Tibial nerve (tissue), 4 donors: Measurements from ENCODE around the gene DLG1. TPM values are rescaled to one million over a fixed set of nuclear protein-coding genes. Genes with fewer than 3 reads are reported as not detected.

Experiments used
- DNase-seq, 2 donors: peaks; one replicate each; pipeline ENCODE4 v3.0.0-alpha.2; 2019; ENCODE audit warnings: low spot score in 2 of 2
- H3K27ac ChIP-seq, 4 donors: fragments of 200-600 bp; sonication (generic) in 3 of 4; one replicate each; pipeline ENCODE4 v1.5.1; 2017 to 2019; ENCODE audit warnings: mild to moderate bottlenecking in 1 of 4
- H3K27me3 ChIP-seq, 2 donors: fragments of 200-600 bp; sonication (generic) in 1 of 2; one replicate each; pipeline versions ENCODE4 v1.5.1 to v1.6.0; 2017 to 2019
- H3K36me3 ChIP-seq, 3 donors: fragments of 200-600 bp; sonication (generic); one replicate each; pipeline ENCODE4 v1.5.1; 2018 to 2019
- H3K4me1 ChIP-seq, 4 donors: fragments of 200-600 bp; sonication (generic) in 3 of 4; one replicate each; pipeline ENCODE4 v1.5.1; 2017 to 2019
- H3K4me3 ChIP-seq, 4 donors: fragments of 200-600 bp; sonication (generic) in 3 of 4; one replicate each; pipeline ENCODE4 v1.5.1; 2017 to 2019; ENCODE audit warnings: mild to moderate bottlenecking in 1 of 4, moderate library complexity in 1 of 4
- H3K9me3 ChIP-seq, 4 donors: fragments of 200-600 bp; sonication (generic) in 3 of 4; one replicate each; pipeline ENCODE4 v1.5.1; 2017 to 2019
- EP300 ChIP-seq, 2 donors: sonication (generic); formaldehyde crosslinking; IDR thresholded peaks; one replicate each; pipeline ENCODE4 v1.6.1; 2017; ENCODE audit warnings: antibody characterized with exemption in 2 of 2, mild to moderate bottlenecking in 1 of 2
- POLR2A ChIP-seq, 2 donors: fragments of 450-650 bp; IDR thresholded peaks; one replicate each; pipeline ENCODE4 v1.6.1; 2017; ENCODE audit warnings: antibody characterized with exemption in 2 of 2, mild to moderate bottlenecking in 2 of 2, moderate library complexity in 2 of 2
- WGBS, 2 donors: methylation state at CpG; one replicate each; pipeline ENCODE4 v1.1.5; 2018; 5-methylcytosine and 5-hydroxymethylcytosine counted together
- total RNA-seq, 4 donors: library from RNA; depleted of rRNA; stranded (reverse); fragments of >200 nt; gene quantifications; one replicate each; pipeline ENCODE4 v1.1.0, GENCODE V29; 2016
- TF ChIP-seq, protein P1 (sequence below), 5 experiments: fragments of 200-600 bp in 3 of 5; fragments of 450-650 bp in 2 of 5; sonication (generic) in 3 of 5; IDR thresholded peaks; one replicate each; pipeline ENCODE4 v1.5.1; 2016 to 2019; ENCODE audit warnings: antibody characterized with exemption in 5 of 5, mild to moderate bottlenecking in 3 of 5, moderate library complexity in 2 of 5

Gene DLG1
- total RNA-seq, 4 donors from 2014 or later = 49.2 to 94.0 (median 71.1) TPM

DNA sequence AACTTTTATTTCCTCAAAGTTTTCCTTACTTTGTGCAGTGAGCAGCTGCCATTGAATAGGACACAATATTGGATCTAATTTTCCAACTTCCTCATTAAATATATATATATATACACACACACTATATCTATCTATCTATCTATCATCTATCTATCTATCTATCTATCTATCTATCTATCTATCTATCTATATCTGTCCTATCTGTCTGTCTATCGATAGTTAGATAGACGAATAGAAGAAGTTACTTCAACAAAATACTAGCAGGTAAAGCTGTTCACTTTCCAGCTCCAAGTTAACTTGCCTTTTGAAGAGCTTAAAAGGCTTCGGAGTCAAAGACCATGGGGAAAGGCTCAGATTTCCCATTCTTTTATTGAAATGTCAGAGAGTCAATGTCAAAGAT lies 3.6 kb upstream of the DLG1 start:
- WGBS, 2 donors = 95 to 96% methylated on average over 3 of the region's 3 CpGs
- H3K9me3 ChIP-seq = no peaks in the 10 kb centered on the region
- TF ChIP-seq POLR2A (IDR thresholded peaks at IDR 0.05) (no peak), EP300 (IDR thresholded peaks at IDR 0.05) (no peak)
- TF ChIP-seq, protein P1, sequence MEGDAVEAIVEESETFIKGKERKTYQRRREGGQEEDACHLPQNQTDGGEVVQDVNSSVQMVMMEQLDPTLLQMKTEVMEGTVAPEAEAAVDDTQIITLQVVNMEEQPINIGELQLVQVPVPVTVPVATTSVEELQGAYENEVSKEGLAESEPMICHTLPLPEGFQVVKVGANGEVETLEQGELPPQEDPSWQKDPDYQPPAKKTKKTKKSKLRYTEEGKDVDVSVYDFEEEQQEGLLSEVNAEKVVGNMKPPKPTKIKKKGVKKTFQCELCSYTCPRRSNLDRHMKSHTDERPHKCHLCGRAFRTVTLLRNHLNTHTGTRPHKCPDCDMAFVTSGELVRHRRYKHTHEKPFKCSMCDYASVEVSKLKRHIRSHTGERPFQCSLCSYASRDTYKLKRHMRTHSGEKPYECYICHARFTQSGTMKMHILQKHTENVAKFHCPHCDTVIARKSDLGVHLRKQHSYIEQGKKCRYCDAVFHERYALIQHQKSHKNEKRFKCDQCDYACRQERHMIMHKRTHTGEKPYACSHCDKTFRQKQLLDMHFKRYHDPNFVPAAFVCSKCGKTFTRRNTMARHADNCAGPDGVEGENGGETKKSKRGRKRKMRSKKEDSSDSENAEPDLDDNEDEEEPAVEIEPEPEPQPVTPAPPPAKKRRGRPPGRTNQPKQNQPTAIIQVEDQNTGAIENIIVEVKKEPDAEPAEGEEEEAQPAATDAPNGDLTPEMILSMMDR (IDR thresholded peaks at IDR 0.05) = no peak
- H3K4me3 ChIP-seq = no peak overlapping the region
- no peak for DNase-seq
- no peaks in the 10 kb centered on the region for H3K36me3 ChIP-seq
- H3K27me3 ChIP-seq = no peaks in the 10 kb centered on the region
- no peak overlapping the region for H3K27ac ChIP-seq
- H3K4me1 ChIP-seq = peaks cover 0 to 21% (median 2%) of the 10 kb centered on the region in 4 donors

- H3K27me3 ChIP-seq = no peaks in the 10 kb centered on the region
- no peaks in the 10 kb centered on the region for H3K36me3 ChIP-seq
- WGBS, 2 donors = 86 to 89% methylated on average over 7 of the region's 7 CpGs
- no peak overlapping the region for H3K27ac ChIP-seq
- no peaks in the 10 kb centered on the region for H3K9me3 ChIP-seq
- H3K4me3 ChIP-seq = no peak overlapping the region
- no peak for DNase-seq
- H3K4me1 ChIP-seq = peaks cover 0 to 31% (median 4%) of the 10 kb centered on the region in 4 donors
- TF ChIP-seq, protein P1 (IDR thresholded peaks at IDR 0.05) = no peak
- TF ChIP-seq POLR2A (IDR thresholded peaks at IDR 0.05) = no peak
- no peak for TF ChIP-seq EP300 (IDR thresholded peaks at IDR 0.05)
Measured at GRCh38 chr3:197300361-197300760, 1.9 kb upstream of the DLG1 start.

DNA sequence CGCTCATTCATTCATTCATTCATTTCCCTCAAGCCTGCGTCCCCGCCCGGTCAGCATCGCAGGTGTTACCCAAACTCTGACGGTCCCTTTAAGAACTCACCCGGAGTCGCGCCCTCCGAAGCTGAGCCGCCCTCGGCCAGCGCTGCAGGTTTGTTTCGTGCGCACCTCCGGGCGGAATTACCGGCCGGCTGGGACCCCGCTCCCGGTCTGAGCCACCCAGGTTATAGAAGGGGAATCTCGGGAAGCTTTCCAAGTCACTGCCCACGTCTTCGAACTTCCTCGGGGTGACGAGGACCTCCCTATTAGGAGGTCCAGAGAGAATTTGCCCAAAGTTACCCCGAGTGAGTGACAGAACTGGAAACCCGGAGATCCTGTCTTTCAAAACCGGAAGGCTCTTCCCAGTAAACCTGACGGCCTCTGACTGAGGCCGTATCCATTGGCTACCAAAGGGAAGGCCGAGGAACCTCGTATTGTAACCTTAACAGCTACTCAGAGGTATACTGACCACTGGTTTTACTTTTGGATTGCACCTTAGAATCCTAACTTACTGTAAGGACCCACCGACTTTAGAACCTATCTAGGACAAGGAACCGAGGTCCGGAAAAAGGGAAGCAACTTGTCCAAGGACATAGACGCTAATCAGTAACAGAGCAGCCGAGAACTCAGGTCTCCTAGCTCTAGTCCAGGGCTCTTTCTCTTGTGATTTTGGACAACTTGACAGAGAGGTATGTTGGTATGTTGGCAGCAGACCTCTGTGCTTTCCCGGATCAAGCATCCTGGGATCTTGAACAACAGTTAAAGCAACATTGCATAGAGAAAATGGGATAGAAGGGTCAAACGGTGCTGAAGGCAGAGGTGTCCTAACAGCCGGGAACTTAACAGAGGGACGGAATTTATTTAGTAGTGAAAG lies 788 bp upstream of the DLG1 start:
- H3K27me3 ChIP-seq = no peaks in the 10 kb centered on the region
- no peak for DNase-seq
- no peaks in the 10 kb centered on the region for H3K9me3 ChIP-seq
- H3K36me3 ChIP-seq = no peaks in the 10 kb centered on the region
- WGBS, 2 donors = 12 to 13% methylated on average over 37 to 42 of the region's 42 CpGs
- H3K27ac ChIP-seq = peak overlapping the region in 3 of 4 donors; percentile 62 to 98 (median 98)
- TF ChIP-seq POLR2A (IDR thresholded peaks at IDR 0.05) = no peak
- TF ChIP-seq, protein P1 (IDR thresholded peaks at IDR 0.05) = no peak
- no peak for TF ChIP-seq EP300 (IDR thresholded peaks at IDR 0.05)
- peaks cover 0 to 32% (median 4%) of the 10 kb centered on the region in 4 donors for H3K4me1 ChIP-seq
- peak overlapping the region; percentile 79 to 95 (median 88) for H3K4me3 ChIP-seq

DNA sequence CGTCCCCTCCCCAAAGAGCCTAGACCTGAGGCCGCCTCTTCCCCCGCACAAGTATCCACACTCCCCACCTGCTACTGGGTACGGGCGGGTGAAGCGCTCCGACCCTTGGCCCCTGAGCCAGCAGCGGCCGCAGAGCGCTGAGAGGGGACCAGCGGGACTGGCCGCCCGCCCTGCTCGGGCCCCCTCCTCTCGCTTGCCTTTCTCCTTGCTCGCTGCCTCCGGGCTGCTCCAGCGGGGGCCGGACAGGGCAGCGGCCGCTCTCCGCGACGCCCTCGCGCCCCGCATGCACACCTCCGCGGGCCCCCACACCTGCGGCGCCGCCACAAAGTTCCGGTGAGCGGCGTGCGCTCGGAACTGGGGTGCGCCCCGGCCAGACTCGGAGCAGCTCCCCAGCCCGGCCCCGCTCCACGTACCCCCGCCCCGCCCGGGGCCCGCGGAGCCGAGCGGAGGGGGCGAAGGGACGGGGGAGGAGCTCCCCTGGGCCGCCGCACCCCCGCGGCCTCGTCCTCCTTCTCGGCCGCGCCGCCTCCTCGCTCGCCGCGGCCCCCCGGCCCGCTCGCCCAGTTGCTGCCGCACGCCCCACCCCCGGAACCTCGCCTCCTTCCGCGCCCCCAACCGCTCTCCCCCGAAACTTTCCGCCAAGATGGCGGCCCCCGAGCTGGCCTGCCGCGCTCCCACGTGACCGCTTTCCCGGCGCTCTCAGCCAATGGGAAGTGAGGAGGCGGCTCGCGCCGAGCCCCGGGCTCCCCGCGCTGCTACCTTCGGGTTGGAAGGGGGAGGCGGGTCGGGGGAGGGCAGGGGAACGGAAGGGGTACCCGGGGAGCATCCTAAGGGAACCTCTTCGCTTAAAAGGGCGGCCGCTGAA lies 704 bp downstream of the DLG1 start:
- DNase-seq = peak; percentile 70 to 73
- 0 to 2% methylated on average over 34 to 35 of the region's 100 CpGs for WGBS, 2 donors
- H3K4me3 ChIP-seq = peak overlapping the region; percentile 79 to 95 (median 88)

GRCh38 chr3:197297002-197297401 lies 1.4 kb downstream of the DLG1 start:
- TF ChIP-seq EP300 (IDR thresholded peaks at IDR 0.05) (no peak), POLR2A (IDR thresholded peaks at IDR 0.05) (no peak)
- TF ChIP-seq, protein P1 (IDR thresholded peaks at IDR 0.05) = no peak
- Histone ChIP-seq H3K27me3 (no peaks in the 10 kb centered on the region), H3K27ac (peak overlapping the region; percentile 92 to 98 (median 96)), H3K4me1 (peaks cover 0 to 50% (median 7%) of the 10 kb centered on the region in 4 donors), H3K9me3 (no peaks in the 10 kb centered on the region), H3K4me3 (peak overlapping the region; percentile 79 to 95 (median 88)), H3K36me3 (peaks cover 0 to 3% (median 0%) of the 10 kb centered on the region in 3 donors)
- no peak for DNase-seq
- WGBS, 2 donors = 1% methylated on average over 15 of the region's 15 CpGs

More for the DNA sequence above, 704 bp downstream of the DLG1 start:
- H3K27me3 ChIP-seq = no peaks in the 10 kb centered on the region
- peak overlapping the region; percentile 92 to 98 (median 96) for H3K27ac ChIP-seq
- H3K9me3 ChIP-seq = no peaks in the 10 kb centered on the region
- TF ChIP-seq EP300 (IDR thresholded peaks at IDR 0.05) (no peak), POLR2A (IDR thresholded peaks at IDR 0.05) (peak in 1 of 2 donors; percentile 28)
- no peaks in the 10 kb centered on the region for H3K36me3 ChIP-seq
- peaks cover 0 to 45% (median 7%) of the 10 kb centered on the region in 4 donors for H3K4me1 ChIP-seq
